ENCODE data around the gene MDFIC.

The MDFIC gene

GRCh38 chr7:115044224-115044623 is 122.3 kb downstream of the MDFIC start:
- DNase-seq: no peak

GRCh38 chr7:115047958-115048720 is 126.2 kb downstream of the MDFIC start:
- DNase-seq: no peak

- DNase-seq: no peak
Measured at GRCh38 chr7:115052706-115053105, 130.8 kb downstream of the MDFIC start.

- no peak for DNase-seq
Measured at GRCh38 chr7:115054478-115055065, 132.7 kb downstream of the MDFIC start.

GRCh38 chr7:115056019-115056418 is 134.1 kb downstream of the MDFIC start:
- DNase-seq: no peak

- no peak for DNase-seq
Measured at GRCh38 chr7:115058726-115059125, 136.8 kb downstream of the MDFIC start.

GRCh38 chr7:115059321-115059720 is 137.4 kb downstream of the MDFIC start:
- DNase-seq: no peak

- no peak for DNase-seq
Measured at GRCh38 chr7:115060095-115060870, 138.4 kb downstream of the MDFIC start.

- DNase-seq: no peak
Measured at GRCh38 chr7:115066050-115066449, 144.2 kb downstream of the MDFIC start.

GRCh38 chr7:115066634-115067033 is 144.7 kb downstream of the MDFIC start:
- no peak for DNase-seq

- DNase-seq: no peak
Measured at GRCh38 chr7:115068220-115068619, 146.3 kb downstream of the MDFIC start.
